Nephron progenitor cell (in vitro differentiated cells): Measurements from ENCODE around the gene GRM8.

ENCODE experiments used
- DNase-seq: peaks from one replicate; pipeline ENCODE4 v3.0.0; 2021
- H3K27ac Mint-ChIP-seq: 2 replicates; pipeline ENCODE4 v1.8.0; 2021; ENCODE audit warnings: mild to moderate bottlenecking, moderate library complexity, mixed read lengths
- H3K27me3 Mint-ChIP-seq: 2 replicates; pipeline ENCODE4 v1.8.0; 2021; ENCODE audit warnings: mild to moderate bottlenecking, low read depth, mixed read lengths; ENCODE audit not compliant: poor library complexity
- H3K36me3 Mint-ChIP-seq: 2 replicates; pipeline ENCODE4 v1.8.0; 2021; ENCODE audit warnings: low read depth, mixed read lengths
- H3K4me1 Mint-ChIP-seq: 2 replicates; pipeline ENCODE4 v1.8.0; 2021; ENCODE audit warnings: mixed read lengths
- H3K4me3 Mint-ChIP-seq: 2 replicates; pipeline ENCODE4 v1.8.0; 2021; ENCODE audit warnings: mild to moderate bottlenecking, moderate library complexity, mixed read lengths
- H3K9me3 Mint-ChIP-seq: 2 replicates; pipeline ENCODE4 v1.8.0; 2021; ENCODE audit warnings: mild to moderate bottlenecking, moderate library complexity, mixed read lengths
- CTCF ChIP-seq: fragments of 200-600 bp; sonication (generic); IDR thresholded peaks from 2 replicates; pipeline ENCODE4 v1.5.0; 2021; ENCODE audit warnings: antibody characterized with exemption

Gene GRM8

GRCh38 chr7:126659124-126659523 is 593.6 kb downstream of the GRM8 start:
- Mint-ChIP-seq H3K27me3 (no peaks in the 10 kb centered on the region), H3K36me3 (no peaks in the 10 kb centered on the region), H3K4me3 (no peak overlapping the region), H3K27ac (no peak overlapping the region), H3K9me3 (no peaks in the 10 kb centered on the region), H3K4me1 (peaks cover 12% of the 10 kb centered on the region)
- DNase-seq: no peak
- TF ChIP-seq CTCF: no peak

DNA sequence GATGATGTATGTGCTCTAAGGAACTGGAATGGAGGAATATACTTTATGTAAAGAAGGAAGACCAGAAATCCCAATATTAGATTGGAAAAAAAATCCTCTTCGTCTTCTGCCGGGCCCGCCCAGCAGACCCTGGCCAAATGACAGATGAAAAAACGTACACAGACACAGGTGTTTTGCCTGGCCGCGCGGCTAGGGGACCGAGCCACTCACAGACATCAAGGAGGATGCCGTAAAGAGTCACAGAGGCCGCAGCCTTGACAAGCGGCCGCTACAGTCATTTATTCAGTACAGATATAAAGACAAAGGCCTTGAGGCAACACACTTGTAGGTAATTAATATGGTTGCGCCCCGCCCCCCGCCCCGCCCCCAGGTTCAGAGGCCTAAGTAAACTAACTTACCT is 594.1 kb downstream of the GRM8 start:
- H3K27ac Mint-ChIP-seq: no peak overlapping the region
- H3K36me3 Mint-ChIP-seq: no peaks in the 10 kb centered on the region
- DNase-seq: no peak
- no peaks in the 10 kb centered on the region for H3K27me3 Mint-ChIP-seq
- no peak for TF ChIP-seq CTCF
- peaks cover 12% of the 10 kb centered on the region for H3K4me1 Mint-ChIP-seq
- H3K4me3 Mint-ChIP-seq: no peak overlapping the region
- H3K9me3 Mint-ChIP-seq: no peaks in the 10 kb centered on the region

DNA sequence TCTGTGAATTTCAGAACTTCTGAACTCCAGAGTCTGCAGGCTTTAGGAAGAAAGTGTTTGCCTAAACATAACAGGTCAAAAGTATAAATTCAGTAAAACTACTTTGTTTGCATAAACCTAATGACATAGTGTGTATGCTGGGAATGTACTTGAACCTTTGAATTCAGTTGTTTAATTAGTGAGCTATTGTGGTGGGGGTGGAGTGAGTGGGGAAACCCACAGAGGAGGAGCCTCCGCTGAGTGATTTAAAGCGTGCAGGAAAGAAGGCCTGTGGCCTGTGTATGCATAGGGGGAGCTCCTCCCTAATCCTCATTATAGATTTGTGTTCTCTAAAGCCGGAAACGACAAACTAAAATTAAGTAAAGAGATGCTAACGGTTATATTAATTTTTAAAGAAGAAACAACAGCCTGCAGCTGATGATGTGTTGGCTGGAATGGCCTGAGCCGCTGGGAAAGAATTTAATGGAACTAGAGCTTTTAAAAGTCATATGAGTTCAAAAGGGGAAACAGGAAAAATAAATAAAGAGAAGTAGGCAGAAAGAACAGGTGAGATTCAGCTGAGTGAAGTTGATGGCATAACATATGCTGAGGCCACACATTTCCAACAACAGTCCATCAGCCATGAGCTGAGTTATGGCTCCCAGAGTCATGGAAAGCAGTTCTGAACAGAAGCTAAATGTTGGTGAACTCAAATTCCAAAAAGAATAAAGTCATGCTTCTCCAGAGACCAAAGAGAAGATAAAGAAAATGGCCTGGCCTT is 595.0 kb downstream of the GRM8 start:
- Mint-ChIP-seq H3K4me1 (peaks cover 12% of the 10 kb centered on the region), H3K27me3 (no peaks in the 10 kb centered on the region), H3K9me3 (no peaks in the 10 kb centered on the region), H3K4me3 (no peak overlapping the region), H3K27ac (no peak overlapping the region), H3K36me3 (no peaks in the 10 kb centered on the region)
- TF ChIP-seq CTCF: no peak
- DNase-seq: no peak

DNA sequence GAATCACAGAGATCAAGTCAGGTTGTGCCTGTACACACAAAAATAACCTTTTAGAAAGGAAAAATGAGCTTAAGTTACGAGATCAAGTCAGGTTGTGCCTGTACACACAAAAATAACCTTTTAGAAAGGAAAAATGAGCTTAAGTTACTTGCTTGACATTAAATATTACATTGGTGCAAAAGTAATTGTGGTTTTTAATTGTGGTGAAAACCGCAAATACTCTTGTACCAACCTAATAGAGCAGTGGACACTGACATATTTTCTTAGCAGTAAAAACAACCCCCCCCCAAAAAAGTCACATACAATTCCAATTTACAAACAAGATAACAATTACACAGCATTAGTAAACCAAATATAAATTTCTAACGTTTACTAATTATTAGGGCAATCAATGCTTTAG is 595.6 kb downstream of the GRM8 start:
- Mint-ChIP-seq H3K27me3 (no peaks in the 10 kb centered on the region), H3K4me1 (peaks cover 12% of the 10 kb centered on the region), H3K27ac (no peak overlapping the region), H3K36me3 (no peaks in the 10 kb centered on the region), H3K9me3 (no peaks in the 10 kb centered on the region), H3K4me3 (no peak overlapping the region)
- DNase-seq: no peak
- no peak for TF ChIP-seq CTCF

- Mint-ChIP-seq H3K4me1 (peaks cover 12% of the 10 kb centered on the region), H3K27ac (no peak overlapping the region), H3K9me3 (no peaks in the 10 kb centered on the region), H3K27me3 (no peaks in the 10 kb centered on the region), H3K4me3 (no peak overlapping the region), H3K36me3 (no peaks in the 10 kb centered on the region)
- no peak for TF ChIP-seq CTCF
- DNase-seq: no peak
Measured at GRCh38 chr7:126656165-126656564, 596.6 kb downstream of the GRM8 start.

GRCh38 chr7:126637538-126637937 is 615.2 kb downstream of the GRM8 start:
- H3K27me3 Mint-ChIP-seq: no peaks in the 10 kb centered on the region
- TF ChIP-seq CTCF: no peak
- no peaks in the 10 kb centered on the region for H3K9me3 Mint-ChIP-seq
- no peaks in the 10 kb centered on the region for H3K36me3 Mint-ChIP-seq
- no peak overlapping the region for H3K27ac Mint-ChIP-seq
- H3K4me3 Mint-ChIP-seq: no peak overlapping the region
- H3K4me1 Mint-ChIP-seq: no peaks in the 10 kb centered on the region
- DNase-seq: no peak
